IMR-90 (cell line): Measurements from ENCODE around the gene CCT3.

Experiments
- RAD21 ChIP-seq: IDR thresholded peaks from 2 replicates; pipeline ENCODE4 v1.6.1; 2012; ENCODE audit warnings: low read length, improper control_type of control experiment
- TF ChIP-seq, protein P1 (sequence below): conservative IDR thresholded peaks from 2 replicates; pipeline ENCODE4 v1.5.1; 2012; ENCODE audit warnings: mild to moderate bottlenecking, low read depth, low read length, improper control_type of control experiment

DNA sequence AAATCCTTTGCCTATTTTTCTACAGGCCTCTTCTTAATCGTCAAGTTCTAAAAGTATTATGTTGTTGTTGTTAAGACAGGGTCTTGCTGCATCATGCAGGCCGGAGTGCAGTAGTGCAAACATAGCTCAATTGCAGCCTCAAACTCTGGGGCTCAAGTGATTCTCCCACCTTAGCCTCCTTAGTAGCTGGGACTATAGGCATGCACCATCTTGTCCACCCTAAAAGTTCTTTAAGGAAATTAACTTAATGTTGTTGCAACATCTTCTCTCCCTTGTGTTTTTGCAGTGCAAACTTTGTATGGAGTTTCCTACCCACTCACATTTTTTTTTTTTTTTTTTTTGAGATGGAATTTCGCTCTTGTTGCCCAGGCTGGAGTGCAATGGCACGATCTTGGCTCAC, 34.9 kb downstream of the CCT3 start:
- TF ChIP-seq RAD21 = no peak
- TF ChIP-seq, protein P1, sequence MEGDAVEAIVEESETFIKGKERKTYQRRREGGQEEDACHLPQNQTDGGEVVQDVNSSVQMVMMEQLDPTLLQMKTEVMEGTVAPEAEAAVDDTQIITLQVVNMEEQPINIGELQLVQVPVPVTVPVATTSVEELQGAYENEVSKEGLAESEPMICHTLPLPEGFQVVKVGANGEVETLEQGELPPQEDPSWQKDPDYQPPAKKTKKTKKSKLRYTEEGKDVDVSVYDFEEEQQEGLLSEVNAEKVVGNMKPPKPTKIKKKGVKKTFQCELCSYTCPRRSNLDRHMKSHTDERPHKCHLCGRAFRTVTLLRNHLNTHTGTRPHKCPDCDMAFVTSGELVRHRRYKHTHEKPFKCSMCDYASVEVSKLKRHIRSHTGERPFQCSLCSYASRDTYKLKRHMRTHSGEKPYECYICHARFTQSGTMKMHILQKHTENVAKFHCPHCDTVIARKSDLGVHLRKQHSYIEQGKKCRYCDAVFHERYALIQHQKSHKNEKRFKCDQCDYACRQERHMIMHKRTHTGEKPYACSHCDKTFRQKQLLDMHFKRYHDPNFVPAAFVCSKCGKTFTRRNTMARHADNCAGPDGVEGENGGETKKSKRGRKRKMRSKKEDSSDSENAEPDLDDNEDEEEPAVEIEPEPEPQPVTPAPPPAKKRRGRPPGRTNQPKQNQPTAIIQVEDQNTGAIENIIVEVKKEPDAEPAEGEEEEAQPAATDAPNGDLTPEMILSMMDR = no peak
